Activated CD8-positive, alpha-beta memory T cell treated with anti-CD3 and anti-CD28 coated beads, Interleukin-2, amount 50 U/mL, for 1 hour (primary cell): ENCODE measurements around the gene EHD3.

Source experiments
- DNase-seq: peaks from one replicate; pipeline ENCODE4 v3.0.0-alpha.2; 2020; ENCODE audit errors: extremely low read depth

Gene EHD3

DNA sequence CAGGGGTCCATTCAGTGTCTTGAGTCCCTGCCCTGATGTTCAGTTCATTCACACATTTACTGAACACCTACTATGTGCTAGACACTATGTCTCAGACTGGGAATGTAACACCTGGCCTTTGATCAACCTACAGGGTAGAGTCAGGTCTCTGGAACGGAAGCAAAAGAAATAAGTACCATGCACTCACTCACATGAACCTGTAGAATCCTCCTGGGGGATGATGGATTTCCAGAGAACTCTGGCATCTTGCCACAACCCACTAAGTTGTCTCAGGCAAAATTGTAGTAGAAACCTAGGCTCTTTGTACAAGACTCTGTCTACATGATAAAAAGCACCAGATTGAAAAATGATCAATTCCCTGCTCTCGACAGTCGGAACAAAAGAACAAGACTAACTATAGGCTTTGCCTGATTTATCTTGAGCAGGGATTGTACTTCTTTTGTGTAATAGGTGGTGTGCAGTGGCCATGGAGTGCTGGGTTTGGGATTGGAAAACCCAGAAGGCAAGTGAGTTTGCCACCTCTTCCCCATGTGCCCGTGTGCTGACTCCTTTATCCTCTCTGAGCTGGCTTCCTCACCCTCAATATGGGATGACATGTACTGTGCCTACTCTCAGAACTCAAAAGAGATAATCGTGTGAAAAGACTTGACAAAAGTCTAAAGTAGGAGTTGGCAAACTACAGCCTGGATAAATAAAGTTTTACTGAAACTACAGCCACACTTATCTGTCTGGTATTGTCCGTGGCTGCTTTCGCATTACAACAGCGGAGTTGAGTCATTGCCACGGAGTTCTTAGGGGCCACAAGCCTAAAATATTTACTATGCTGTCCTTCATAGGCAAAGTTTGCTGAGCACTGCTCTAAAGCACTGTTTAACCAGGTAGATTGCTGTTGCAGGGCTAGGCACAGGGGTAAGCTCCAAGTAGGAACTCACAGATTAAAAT is 21.0 kb upstream of the EHD3 start:
- no peak for DNase-seq

DNA sequence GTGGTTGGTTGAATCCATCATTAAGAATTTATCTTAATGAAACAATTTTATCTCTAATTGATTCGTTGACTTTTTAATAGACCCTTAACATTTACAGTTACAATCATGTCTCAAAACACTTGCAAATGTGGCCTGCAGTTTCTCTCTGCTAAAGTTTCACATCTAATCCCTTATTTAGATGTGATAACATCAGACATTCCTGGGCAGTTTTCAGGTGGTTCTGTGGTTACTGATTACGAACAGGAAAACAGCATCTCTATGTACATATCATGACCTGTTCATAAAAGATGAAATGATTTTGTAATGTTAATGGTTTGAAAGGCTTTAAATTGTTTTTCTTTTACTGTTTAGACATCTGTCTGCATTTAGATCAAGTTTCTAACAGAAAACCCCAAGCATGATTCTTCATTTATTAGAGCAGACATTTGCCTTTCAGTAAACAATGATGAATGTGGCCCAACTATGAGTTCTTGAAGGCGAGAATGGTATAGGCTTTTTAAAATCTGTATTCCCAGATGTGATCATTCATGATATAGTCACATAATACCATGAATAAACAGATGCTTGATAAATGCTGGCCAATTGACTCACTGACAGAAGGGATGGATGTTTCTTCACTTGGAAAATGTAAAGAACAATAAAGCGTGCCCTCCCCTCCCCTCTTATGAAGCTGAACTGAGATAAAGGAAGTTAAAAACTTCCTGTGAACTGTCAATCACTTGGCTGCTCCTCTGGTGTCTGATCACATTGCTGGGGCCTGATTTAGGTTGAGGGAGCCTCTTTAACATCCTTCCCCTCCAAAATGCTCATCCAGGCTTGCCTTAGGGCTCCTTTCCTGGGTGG is 20.1 kb upstream of the EHD3 start:
- DNase-seq = no peak

DNA sequence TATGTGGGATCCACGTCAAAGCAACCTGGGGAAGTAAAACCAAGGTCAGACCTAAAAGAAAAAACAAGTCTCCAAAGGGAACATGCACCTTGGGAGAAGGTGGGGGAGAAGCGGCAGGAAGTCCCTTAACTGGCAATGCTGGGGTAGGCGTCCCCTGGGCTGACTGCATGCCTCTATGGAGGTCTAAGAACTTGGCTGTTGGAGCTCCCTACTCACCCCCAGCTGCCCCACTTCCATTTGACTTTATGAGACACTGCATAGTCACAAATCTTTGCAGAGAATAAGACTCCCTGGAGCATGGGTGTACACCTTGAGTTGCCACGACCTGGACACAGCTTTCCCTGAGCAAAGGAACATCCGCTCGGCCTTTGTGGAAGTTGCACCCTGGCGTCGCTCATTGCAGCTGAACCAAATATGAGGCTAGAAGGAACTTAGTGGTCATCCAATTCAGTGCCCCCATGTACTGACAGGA is 19.5 kb upstream of the EHD3 start:
- no peak for DNase-seq

DNA sequence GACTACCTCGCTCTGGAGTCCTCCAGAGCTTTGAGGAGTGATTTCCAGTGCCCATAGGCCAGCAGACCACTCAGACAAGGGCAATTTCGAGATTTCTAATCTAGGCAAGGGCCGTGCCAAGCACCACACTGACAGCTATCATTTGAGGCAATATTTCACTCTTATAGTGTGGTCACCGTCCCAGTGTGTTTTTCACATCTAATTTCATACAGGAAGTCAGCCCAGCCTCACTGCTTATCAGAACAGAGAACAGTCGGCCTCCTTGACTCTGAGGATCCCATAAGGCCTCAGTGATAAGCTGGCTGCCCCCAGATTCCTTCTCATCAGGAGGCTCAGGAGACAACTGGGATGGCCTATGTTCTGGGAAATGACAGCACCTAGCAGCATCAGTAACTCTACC is 17.2 kb upstream of the EHD3 start:
- no peak for DNase-seq

DNA sequence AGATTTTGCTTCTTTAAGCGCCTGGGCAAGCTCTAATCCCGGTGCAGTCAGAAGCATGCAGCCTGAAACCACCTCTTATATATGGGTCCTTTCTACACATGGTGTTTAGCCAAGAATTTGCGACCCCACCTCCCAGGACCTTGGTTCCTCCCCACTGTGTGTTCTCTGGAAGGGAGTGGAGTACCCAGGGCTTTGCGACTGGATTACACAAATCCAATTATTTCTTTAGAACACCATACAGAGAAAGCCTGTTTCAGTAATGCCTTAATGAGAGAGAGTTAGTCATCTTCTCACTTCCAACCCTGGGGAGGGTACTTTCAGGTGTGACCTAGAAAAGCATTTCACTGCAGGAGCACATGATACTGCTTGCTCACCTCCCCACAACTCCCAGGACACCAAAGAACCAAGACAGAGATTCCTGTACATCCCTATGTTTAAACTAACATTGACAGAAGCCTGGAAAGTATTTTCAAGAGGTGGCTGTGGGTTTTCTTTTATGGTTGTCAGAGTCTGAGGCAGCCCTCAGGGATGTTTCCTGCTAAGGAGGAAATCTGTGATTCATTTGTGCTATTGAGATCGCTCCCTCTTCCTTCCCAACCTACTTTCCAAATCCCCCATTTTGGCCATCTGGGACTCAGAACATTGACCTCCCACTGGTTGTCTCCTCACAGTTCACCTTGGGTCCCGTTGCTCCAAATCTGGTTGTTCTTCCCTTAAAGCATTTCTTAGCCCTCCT is 16.3 kb upstream of the EHD3 start, which contains the start of gene CAPN14:
TSS of gene CAPN14 (minus strand) at position 51 of the 736 bp plus-strand sequence. CDS start 12,068 bp downstream, outside the sequence.
- no peak for DNase-seq

- DNase-seq = no peak
These were observed 14.6 kb upstream of the EHD3 start for GRCh38 chr2:31219131-31219969.

DNA sequence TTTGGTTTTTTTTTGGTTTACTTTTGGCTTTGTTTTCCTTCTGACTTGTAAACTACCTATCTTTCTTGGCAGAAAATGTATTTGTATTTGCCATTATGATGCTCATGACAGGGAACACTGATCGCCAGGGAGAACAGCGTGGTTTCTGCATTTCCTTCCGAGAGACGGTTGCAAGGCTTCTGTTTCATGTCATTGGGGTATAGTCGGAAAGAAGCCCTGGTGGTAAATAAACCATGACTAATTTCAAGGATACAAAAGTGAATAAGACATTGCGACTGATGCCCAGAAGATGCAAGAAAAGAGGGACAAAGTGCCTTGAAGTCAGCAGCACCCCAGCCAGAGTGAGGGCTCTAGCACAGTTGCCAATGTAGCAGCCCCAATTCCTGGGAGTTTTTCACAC is 12.4 kb upstream of the EHD3 start:
- no peak for DNase-seq

GRCh38 chr2:31222071-31222470 is 11.9 kb upstream of the EHD3 start:
- DNase-seq = no peak

GRCh38 chr2:31223026-31223425 is 10.9 kb upstream of the EHD3 start:
- DNase-seq = no peak

DNA sequence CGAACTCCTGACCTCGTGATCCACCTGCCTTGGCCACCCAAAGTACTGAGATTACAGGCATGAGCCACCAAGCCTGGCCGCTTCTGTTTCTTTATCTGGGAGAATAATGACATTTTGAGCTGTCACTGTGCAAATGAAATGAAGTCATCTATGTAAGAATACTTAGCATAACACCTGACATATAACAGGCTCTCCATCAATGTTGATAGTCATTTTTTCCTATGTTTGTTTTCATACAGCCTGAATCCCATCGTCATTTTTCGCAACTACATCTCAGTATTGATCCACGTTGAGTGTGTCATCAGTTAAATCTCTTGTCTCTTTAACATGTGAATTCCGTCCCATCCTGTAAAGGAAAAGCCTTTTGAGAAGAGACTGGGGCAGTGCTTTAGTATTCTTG is 10.2 kb upstream of the EHD3 start:
- no peak for DNase-seq

- DNase-seq = no peak
These were observed 7.7 kb upstream of the EHD3 start for GRCh38 chr2:31226266-31226665.

DNA sequence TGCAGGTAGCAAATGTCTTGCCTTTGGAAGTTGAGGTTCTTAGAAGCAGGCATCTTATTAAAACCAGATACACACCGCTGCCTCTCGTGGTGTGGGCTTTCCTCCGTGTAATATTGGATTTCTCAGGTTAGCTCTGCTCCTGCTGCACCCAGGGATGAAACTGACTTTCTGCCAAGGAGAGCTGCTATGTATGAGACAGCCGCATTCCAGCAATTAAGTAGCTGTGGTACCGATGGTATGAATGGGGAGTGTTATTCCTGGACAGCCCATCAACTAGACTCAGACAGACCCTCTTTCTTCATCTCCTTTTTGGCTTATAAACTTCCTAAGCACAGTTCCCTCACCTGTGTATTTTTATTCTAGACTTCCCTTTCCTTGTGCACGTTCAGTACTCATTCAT is 6.8 kb upstream of the EHD3 start:
- DNase-seq = no peak

DNA sequence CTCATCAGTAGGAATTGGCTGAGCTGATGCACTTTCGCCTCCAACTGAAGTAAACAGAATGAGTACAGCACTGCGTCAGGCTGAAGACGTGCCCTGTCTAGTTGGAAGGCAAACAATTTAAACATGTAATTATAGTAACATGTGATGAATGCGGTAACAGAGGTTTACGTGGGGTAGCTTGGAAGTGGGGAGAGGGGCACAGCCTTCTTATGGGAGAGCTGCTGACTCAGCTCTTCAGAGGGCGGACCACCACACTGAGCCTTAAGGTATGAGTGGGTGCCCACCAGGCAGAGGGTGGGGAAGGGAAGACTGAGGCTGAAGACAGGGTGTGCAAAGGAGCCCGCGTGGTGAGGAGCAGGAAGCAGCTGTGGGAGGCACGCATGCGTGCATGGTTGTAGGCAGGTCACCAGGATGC is 6.2 kb upstream of the EHD3 start:
- no peak for DNase-seq

DNA sequence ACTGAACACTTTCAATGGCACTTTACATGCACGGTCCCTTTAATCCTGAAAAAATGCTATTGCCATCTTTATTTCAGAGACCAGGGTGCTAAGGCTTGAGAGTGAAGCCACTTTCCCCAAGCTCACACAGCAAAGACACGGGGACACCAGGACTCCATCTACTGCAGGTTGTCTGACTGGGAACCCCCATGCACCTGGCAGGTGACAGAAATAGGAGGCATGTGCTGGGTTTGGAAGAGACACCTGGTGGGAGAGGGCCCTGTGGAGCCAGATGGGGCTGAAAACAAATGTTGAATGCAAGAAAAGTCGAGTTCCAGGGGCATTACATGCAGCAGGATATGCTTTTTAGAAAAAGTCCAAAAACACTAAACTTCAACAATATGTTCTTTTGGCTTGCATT is 5.2 kb upstream of the EHD3 start:
- DNase-seq = no peak

GRCh38 chr2:31230751-31231150 is 3.2 kb upstream of the EHD3 start:
- DNase-seq = no peak

DNA sequence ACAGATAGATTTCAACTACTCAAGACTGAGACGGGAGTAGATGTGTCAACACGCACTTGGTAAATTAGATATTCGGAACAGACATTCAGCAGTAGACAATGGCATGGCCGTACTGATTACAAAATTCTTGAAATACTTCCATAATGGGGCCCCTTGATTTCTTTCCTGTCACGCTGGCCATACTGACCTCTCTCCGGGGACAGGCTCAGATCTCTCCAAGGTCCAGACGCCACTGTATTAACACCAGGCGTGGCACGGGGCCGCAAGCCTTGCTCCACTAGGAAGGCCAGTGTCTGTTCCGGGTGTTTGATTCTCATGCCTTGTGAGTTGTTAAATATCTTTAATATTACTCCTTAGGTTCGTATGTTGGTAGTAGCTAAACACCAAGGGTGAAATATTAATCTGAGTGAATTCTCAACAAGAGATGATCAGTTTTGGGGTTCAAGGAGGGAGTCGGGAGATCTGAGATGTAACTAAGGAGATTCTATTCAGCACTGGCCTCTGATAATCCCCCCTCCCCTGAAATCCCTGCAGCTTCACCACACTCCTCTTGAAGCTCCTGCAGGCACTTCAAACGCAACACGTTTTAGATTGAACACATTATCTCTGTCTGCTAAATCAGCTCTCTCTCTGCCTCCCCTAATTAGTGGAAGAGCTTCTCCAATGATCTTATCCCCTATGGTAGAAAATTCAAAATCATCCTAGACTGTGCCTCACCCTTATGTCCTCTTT is 2.2 kb upstream of the EHD3 start:
- DNase-seq = no peak

DNA sequence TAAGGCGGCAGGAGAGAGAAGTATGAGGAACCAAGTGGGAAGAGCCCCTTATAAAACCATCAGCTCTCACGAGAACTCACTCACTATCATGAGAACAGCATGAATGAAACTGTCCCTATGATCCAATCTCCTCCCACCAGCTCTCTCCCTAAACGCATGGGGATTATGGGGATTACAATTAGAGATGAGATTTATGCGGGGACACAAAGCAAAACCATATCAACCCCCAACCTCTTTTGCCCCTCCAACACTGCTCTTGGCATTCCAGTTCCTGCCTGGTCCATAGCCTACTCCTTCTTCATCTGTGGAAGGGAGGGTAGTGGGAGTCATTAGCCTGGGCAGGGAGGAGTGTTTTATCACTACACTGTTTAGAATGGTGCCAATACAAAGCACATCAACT is 1.4 kb upstream of the EHD3 start:
- DNase-seq = no peak

GRCh38 chr2:31233231-31233630 is 721 bp upstream of the EHD3 start:
- no peak for DNase-seq

DNA sequence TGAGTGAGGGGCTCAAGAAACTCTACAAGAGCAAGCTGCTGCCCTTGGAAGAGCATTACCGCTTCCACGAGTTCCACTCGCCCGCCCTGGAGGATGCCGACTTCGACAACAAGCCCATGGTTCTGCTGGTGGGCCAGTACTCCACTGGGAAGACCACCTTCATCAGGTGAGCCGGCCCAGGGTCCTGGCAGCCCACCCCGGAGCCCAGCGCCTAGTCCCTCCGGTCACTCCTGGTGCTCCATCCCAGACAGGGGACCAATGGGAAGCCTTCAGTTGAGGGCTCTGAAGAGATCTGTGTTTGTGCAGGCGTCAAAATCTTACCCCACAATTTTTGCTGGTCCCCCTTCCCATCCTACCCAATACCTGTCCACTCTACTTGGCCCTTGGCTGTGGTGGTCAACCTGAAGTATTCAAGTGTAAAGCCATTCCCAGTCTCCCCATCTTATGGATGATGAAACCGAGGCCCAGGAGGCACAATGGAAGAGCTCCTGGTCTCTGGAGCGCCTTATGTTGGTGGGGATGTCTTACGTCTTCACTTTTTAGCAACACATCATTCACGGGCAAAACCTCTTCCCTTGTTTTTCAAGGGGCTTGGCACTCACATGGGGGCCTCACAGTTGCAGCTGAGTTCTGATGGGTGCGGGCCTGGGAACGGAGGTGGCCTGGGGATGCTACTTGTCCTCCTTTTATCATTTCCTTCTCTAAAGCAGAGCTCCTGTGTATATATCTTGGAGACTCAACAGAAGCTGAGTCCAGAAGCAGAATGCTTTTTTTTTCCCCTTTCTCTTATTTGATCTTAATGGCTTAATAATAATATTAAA is 941 bp downstream of the EHD3 start:
- DNase-seq = no peak
